Mesothelial cell of epicardium (in vitro differentiated cells): ENCODE results near the gene EPB41L4A. TPM values are rescaled to one million over a fixed set of nuclear protein-coding genes. Genes with fewer than 3 reads are reported as not detected.

ENCODE experiments used
- DNase-seq, 2 experiments: peaks; one replicate each; pipeline ENCODE4 v3.0.0; 2021; ENCODE audit warnings: low spot score in 2 of 2; ENCODE audit not compliant: unreplicated experiment in 2 of 2
- H3K27ac Mint-ChIP-seq: 2 replicates; pipeline ENCODE4 v1.8.0; 2021; ENCODE audit warnings: mixed read lengths
- H3K27me3 Mint-ChIP-seq: 2 replicates; pipeline ENCODE4 v1.8.0; 2021; ENCODE audit warnings: low read depth, mixed read lengths
- H3K36me3 Mint-ChIP-seq: 2 replicates; pipeline ENCODE4 v1.8.0; 2021; ENCODE audit warnings: mixed read lengths
- H3K4me1 Mint-ChIP-seq: 2 replicates; pipeline ENCODE4 v1.8.0; 2021; ENCODE audit warnings: mixed read lengths
- H3K4me3 Mint-ChIP-seq: 2 replicates; pipeline ENCODE4 v1.8.0; 2021; ENCODE audit warnings: mild to moderate bottlenecking, moderate library complexity, mixed read lengths
- H3K9me3 Mint-ChIP-seq: 2 replicates; pipeline ENCODE4 v1.8.0; 2021; ENCODE audit warnings: mixed read lengths
- total RNA-seq: library from RNA; stranded (reverse); gene quantifications from 3 replicates; pipeline ENCODE4 v1.2.1, GENCODE V29; 2021
- TF ChIP-seq, protein P1 (sequence below): fragments of 200-600 bp; sonication (generic); IDR thresholded peaks from one replicate; pipeline ENCODE4 v1.5.0; 2021; ENCODE audit warnings: antibody characterized with exemption; ENCODE audit not compliant: unreplicated experiment

The EPB41L4A gene
- total RNA-seq, 1 donor from 2014 or later: 39.3 TPM

DNA sequence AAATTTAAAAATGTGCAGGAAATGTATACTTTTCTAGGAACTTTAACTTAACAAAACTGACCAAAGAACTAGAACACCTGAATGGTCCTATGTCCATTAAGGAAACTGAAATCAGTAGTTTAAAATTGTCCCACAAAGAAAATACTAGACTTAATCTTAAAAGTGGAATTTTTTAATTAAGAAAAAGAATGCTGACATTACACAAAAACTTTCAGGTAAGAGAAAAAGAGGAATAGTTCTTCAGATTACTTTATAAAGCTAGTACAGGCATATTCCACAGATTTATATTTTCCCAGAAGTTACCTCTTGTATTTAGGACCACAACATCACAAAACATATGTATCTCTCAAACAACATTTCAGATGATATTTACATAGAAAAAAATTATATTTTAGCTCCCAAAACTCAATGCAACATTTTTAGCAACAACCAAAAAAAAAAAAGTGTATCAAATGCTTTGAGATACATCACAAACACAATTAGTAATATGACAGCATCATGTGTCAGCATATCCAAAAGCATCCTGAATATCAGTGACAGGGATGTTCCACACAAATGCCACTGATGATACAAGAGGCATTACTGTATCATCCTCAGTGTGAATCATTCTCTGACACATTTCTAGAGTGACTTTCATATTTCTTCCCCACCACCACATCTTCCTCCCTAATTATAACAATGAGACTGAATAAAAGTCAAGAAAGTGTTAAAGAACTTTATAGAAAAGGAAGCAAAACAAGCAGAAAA is 264.0 kb downstream of the EPB41L4A start:
- no peak overlapping the region for H3K4me3 Mint-ChIP-seq
- H3K27me3 Mint-ChIP-seq: no peaks in the 10 kb centered on the region
- peaks cover 4% of the 10 kb centered on the region for H3K36me3 Mint-ChIP-seq
- H3K9me3 Mint-ChIP-seq: peaks cover 13% of the 10 kb centered on the region
- peaks cover under 1% of the 10 kb centered on the region for H3K4me1 Mint-ChIP-seq
- no peak for DNase-seq
- TF ChIP-seq, protein P1, sequence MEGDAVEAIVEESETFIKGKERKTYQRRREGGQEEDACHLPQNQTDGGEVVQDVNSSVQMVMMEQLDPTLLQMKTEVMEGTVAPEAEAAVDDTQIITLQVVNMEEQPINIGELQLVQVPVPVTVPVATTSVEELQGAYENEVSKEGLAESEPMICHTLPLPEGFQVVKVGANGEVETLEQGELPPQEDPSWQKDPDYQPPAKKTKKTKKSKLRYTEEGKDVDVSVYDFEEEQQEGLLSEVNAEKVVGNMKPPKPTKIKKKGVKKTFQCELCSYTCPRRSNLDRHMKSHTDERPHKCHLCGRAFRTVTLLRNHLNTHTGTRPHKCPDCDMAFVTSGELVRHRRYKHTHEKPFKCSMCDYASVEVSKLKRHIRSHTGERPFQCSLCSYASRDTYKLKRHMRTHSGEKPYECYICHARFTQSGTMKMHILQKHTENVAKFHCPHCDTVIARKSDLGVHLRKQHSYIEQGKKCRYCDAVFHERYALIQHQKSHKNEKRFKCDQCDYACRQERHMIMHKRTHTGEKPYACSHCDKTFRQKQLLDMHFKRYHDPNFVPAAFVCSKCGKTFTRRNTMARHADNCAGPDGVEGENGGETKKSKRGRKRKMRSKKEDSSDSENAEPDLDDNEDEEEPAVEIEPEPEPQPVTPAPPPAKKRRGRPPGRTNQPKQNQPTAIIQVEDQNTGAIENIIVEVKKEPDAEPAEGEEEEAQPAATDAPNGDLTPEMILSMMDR: no peak
- no peak overlapping the region for H3K27ac Mint-ChIP-seq

DNA sequence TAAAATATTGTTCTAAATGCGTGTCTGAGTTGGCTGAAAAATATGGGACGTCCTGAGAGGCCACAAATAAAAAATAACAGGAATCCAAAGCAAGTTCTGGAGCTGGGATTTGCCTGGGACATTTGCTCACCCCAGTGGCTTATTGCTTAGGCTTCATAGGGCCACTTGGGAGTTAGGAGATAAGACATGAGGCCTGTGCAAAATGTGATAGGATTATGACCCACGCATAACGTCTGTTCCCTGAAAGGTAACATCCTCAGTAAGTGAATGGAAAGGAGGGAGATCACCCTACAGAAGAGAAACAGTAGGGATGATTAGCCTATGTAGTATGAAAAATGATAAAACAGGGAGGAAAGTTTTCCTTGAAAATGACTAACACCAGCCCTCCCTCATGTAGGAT is 269.4 kb downstream of the EPB41L4A start:
- TF ChIP-seq, protein P1: no peak
- Mint-ChIP-seq H3K27ac (no peak overlapping the region), H3K36me3 (peaks cover 8% of the 10 kb centered on the region), H3K27me3 (no peaks in the 10 kb centered on the region), H3K4me3 (no peak overlapping the region), H3K4me1 (peaks cover 8% of the 10 kb centered on the region), H3K9me3 (peaks cover 13% of the 10 kb centered on the region)
- DNase-seq: no peak

DNA sequence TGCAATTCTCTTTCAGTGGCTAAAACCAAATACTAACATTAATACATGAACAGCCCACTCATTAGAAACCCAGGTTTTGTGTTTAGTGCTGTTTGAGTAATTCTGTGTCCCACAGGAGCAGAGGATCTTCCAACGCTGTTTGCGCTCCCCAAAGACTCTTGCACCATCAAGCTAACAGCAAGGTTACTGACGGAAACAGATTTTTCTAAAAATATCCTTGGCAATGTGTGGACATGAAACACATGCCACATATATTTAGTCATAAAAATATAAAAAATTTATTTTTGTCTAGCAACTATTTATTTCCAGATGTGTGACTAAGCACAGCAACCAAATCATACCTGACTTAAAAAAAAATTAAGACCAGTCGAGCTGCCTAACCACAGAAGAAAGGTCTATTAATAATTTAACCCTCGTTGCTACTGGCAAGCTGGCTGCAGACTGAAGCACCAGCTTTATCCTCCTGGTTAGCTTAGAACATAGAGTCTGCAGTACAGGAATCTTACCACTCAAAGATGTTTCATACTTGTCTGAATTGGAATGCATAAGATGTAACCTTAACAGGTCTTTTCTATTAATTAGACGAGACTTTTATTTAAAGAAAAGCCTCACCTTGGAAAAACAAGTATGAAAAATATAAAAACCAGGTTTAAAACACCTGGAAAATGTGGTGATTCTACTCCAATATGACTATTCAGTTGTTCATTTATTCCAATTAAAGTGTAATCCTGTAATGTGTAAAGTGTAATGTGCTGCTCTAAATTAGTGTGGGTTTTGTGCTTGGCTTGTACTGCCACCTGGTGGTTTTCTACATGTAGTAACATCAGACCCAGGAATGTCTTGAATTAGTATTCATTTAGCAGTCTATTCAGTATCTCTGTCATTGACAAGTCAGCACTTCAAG is 272.5 kb downstream of the EPB41L4A start:
- TF ChIP-seq, protein P1: peak; percentile 93
- Mint-ChIP-seq H3K4me3 (no peak overlapping the region), H3K9me3 (peaks cover 13% of the 10 kb centered on the region), H3K27me3 (no peaks in the 10 kb centered on the region), H3K27ac (peak overlapping the region; percentile 7), H3K36me3 (peaks cover 8% of the 10 kb centered on the region), H3K4me1 (peaks cover 28% of the 10 kb centered on the region)
- DNase-seq: peak; percentile 21 to 47

DNA sequence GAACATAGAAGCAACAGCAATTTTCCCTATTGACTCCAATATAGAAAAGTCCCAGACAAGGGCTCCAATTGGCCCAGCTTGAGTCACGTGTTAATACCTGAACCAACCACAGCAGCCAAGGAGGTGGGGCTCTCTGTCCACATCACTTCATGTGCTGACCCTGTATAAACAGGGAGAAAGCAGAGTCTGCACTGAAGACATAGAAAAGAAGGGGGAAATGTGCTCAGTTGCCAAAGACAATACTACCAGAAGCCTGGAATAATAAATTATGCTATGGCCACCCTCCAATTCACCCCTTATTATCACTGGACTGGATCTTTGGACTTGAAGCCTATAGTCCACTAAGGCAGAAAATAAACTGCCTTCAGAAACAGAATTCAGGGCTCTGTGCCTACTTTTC is 275.4 kb downstream of the EPB41L4A start:
- DNase-seq: no peak
- H3K27ac Mint-ChIP-seq: peak overlapping the region; percentile 56

DNA sequence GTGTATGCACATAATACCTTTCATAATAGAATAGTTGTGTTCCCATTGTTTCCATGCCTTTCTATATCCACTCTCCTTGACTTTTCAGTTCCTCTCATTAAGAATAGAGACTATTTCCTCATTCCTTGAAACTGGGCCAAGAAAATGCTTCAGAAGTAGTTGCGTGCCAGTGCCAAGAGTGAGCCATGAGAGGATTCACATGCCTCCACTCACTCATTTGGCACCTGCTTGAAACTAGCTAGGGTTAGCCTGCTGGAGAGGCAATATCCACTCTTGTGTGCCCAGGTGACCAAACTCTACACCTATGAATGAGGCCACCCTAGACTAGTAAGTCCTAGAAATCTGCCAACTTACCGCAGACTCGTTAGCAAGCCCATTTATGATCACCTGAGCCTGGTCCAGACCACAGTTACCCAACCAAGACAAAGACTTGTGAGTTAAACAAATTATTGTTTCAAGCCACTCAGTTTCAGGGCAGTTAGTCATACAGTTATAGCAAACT is 276.3 kb downstream of the EPB41L4A start:
- Mint-ChIP-seq H3K9me3 (no peaks in the 10 kb centered on the region), H3K36me3 (no peaks in the 10 kb centered on the region), H3K4me3 (no peak overlapping the region), H3K4me1 (peaks cover 31% of the 10 kb centered on the region), H3K27me3 (no peaks in the 10 kb centered on the region), H3K27ac (no peak overlapping the region)
- TF ChIP-seq, protein P1: no peak
- no peak for DNase-seq

More for the DNA sequence above, 275.4 kb downstream of the EPB41L4A start:
- Mint-ChIP-seq H3K27me3 (no peaks in the 10 kb centered on the region), H3K4me3 (no peak overlapping the region), H3K4me1 (peaks cover 31% of the 10 kb centered on the region), H3K36me3 (no peaks in the 10 kb centered on the region), H3K9me3 (no peaks in the 10 kb centered on the region)
- TF ChIP-seq, protein P1: no peak
